Osteoblast (primary cell): ENCODE measurements around the gene SMAD7. TPM values are rescaled to one million over a fixed set of nuclear protein-coding genes. Genes with fewer than 3 reads are reported as not detected.

Experiments used
- DNase-seq: peaks from one replicate; pipeline ENCODE4 v3.0.0; 2011; ENCODE audit warnings: low spot score, mixed read lengths; ENCODE audit not compliant: insufficient read length; ENCODE audit errors: missing footprints
- H2AFZ ChIP-seq: 2 replicates; pipeline ENCODE4 v1.6.0; 2011; ENCODE audit warnings: mild to moderate bottlenecking, low read length
- H3K27ac ChIP-seq: 2 replicates; pipeline ENCODE4 v1.5.1; 2011; ENCODE audit warnings: mild to moderate bottlenecking, low read depth, low read length, moderate library complexity
- H3K27me3 ChIP-seq: 2 replicates; pipeline ENCODE4 v1.6.0; 2012; ENCODE audit warnings: mild to moderate bottlenecking, control low read depth, inconsistent platforms, low read length, moderate library complexity; ENCODE audit not compliant: insufficient read depth
- H3K36me3 ChIP-seq: 2 replicates; pipeline ENCODE4 v1.5.1; 2011; ENCODE audit warnings: mild to moderate bottlenecking, low read length, control low read depth, moderate library complexity; ENCODE audit not compliant: insufficient read depth
- H3K4me1 ChIP-seq: 2 replicates; pipeline ENCODE4 v1.5.1; 2011; ENCODE audit warnings: mild to moderate bottlenecking, low read length, control low read depth, moderate library complexity; ENCODE audit not compliant: insufficient read depth
- H3K4me2 ChIP-seq: 2 replicates; pipeline ENCODE4 v1.6.0; 2011; ENCODE audit warnings: mild to moderate bottlenecking, low read length; ENCODE audit not compliant: insufficient read depth
- H3K4me3 ChIP-seq: fragments of 200-600 bp; sonication (generic); 3 replicates; pipeline ENCODE4 v1.5.1; 2012; ENCODE audit warnings: mild to moderate bottlenecking, low read length, inconsistent platforms; ENCODE audit not compliant: insufficient read depth
- H3K79me2 ChIP-seq: 2 replicates; pipeline ENCODE4 v1.6.0; 2012; ENCODE audit warnings: mild to moderate bottlenecking, low read length, control low read depth, inconsistent platforms; ENCODE audit not compliant: insufficient read depth
- H3K9me3 ChIP-seq: 2 replicates; pipeline ENCODE4 v1.5.1; 2011; ENCODE audit warnings: low read depth, low read length, control low read depth
- H4K20me1 ChIP-seq: 2 replicates; pipeline ENCODE4 v1.6.0; 2012; ENCODE audit warnings: mild to moderate bottlenecking, low read length, control low read depth; ENCODE audit not compliant: insufficient read depth
- total RNA-seq: library from RNA; depleted of rRNA; stranded (reverse); fragments of >200 nt; gene quantifications from 2 replicates; pipeline ENCODE4 v1.2.3, GENCODE V29; 2012
- TF ChIP-seq, protein P1 (sequence below): IDR thresholded peaks from 2 replicates; pipeline ENCODE4 v1.5.1; 2011; ENCODE audit warnings: mild to moderate bottlenecking, low read depth, low read length, moderate library complexity; ENCODE audit errors: extremely low read depth

SMAD7 gene
- total RNA-seq, 1 donor: 76.0 TPM

- peak; percentile 74 for DNase-seq
These were observed 65.4 kb downstream of the SMAD7 start for GRCh38 chr18:48885266-48885923.

DNA sequence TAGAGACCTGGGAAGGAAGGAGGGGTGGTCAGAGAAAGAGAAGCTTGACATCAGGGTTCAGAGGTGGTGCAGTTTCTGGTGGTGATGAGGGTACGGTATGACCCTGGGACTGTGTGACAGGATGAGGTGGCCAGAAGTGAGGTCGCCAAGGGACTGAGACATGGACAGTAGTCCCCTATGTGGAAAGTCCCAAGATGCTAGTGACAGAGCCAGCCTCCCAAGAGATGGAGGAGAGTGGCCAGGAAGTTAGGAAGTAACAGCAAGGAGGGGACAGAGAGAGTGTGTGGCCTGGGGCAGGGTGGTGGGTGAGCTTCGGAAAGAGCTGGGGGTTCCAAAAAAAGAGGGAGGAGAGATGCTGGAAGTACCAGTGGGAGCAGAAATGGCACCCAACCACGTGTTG, 66.0 kb downstream of the SMAD7 start:
- no peak overlapping the region for H2AFZ ChIP-seq
- no peaks in the 10 kb centered on the region for H3K9me3 ChIP-seq
- no peaks in the 10 kb centered on the region for H3K79me2 ChIP-seq
- H3K36me3 ChIP-seq: no peaks in the 10 kb centered on the region
- no peaks in the 10 kb centered on the region for H3K27me3 ChIP-seq
- TF ChIP-seq, protein P1, sequence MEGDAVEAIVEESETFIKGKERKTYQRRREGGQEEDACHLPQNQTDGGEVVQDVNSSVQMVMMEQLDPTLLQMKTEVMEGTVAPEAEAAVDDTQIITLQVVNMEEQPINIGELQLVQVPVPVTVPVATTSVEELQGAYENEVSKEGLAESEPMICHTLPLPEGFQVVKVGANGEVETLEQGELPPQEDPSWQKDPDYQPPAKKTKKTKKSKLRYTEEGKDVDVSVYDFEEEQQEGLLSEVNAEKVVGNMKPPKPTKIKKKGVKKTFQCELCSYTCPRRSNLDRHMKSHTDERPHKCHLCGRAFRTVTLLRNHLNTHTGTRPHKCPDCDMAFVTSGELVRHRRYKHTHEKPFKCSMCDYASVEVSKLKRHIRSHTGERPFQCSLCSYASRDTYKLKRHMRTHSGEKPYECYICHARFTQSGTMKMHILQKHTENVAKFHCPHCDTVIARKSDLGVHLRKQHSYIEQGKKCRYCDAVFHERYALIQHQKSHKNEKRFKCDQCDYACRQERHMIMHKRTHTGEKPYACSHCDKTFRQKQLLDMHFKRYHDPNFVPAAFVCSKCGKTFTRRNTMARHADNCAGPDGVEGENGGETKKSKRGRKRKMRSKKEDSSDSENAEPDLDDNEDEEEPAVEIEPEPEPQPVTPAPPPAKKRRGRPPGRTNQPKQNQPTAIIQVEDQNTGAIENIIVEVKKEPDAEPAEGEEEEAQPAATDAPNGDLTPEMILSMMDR: no peak
- DNase-seq: peak; percentile 57
- no peak overlapping the region for H3K4me3 ChIP-seq
- H3K4me2 ChIP-seq: no peak overlapping the region
- no peak overlapping the region for H3K27ac ChIP-seq
- no peaks in the 10 kb centered on the region for H3K4me1 ChIP-seq
- no peaks in the 10 kb centered on the region for H4K20me1 ChIP-seq

More at GRCh38 chr18:48885266-48885923, 65.4 kb downstream of the SMAD7 start:
- Histone ChIP-seq H3K36me3 (no peaks in the 10 kb centered on the region), H3K79me2 (no peaks in the 10 kb centered on the region), H3K27me3 (no peaks in the 10 kb centered on the region), H3K4me3 (no peak overlapping the region), H4K20me1 (no peaks in the 10 kb centered on the region), H3K4me1 (no peaks in the 10 kb centered on the region), H3K9me3 (no peaks in the 10 kb centered on the region), H3K27ac (no peak overlapping the region), H2AFZ (no peak overlapping the region), H3K4me2 (no peak overlapping the region)
- TF ChIP-seq, protein P1: no peak

GRCh38 chr18:48884306-48884705, 66.5 kb downstream of the SMAD7 start:
- no peaks in the 10 kb centered on the region for H3K36me3 ChIP-seq
- no peaks in the 10 kb centered on the region for H3K27me3 ChIP-seq
- H3K9me3 ChIP-seq: no peaks in the 10 kb centered on the region
- H3K79me2 ChIP-seq: no peaks in the 10 kb centered on the region
- no peaks in the 10 kb centered on the region for H3K4me1 ChIP-seq
- H3K4me2 ChIP-seq: no peak overlapping the region
- no peak overlapping the region for H2AFZ ChIP-seq
- H3K4me3 ChIP-seq: no peak overlapping the region
- H3K27ac ChIP-seq: no peak overlapping the region
- no peak for DNase-seq
- TF ChIP-seq, protein P1: no peak
- H4K20me1 ChIP-seq: no peaks in the 10 kb centered on the region

DNA sequence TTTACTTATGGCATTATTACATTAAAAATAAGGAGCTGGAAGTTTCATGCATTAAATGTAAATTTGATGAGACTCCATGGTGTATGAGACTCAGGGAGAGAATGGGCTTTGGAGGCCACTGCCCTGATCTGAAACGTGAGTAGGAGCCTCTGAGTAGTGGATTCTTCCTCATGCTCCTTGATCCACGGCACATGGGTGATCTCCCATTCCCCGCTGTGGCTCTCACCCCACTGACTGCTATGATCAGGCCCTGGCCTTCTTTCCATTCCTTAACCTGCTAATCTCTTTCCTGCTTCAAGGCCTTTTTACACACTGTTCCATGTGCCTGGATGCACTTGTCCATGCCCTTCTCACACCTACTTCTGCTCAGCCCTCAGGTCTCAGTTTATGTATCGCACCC, 68.4 kb downstream of the SMAD7 start:
- Histone ChIP-seq H3K79me2 (no peaks in the 10 kb centered on the region), H3K9me3 (no peaks in the 10 kb centered on the region), H3K4me1 (peaks cover 2% of the 10 kb centered on the region), H2AFZ (no peak overlapping the region), H3K4me2 (no peak overlapping the region), H3K27me3 (no peaks in the 10 kb centered on the region), H3K4me3 (no peak overlapping the region), H3K27ac (no peak overlapping the region), H4K20me1 (no peaks in the 10 kb centered on the region), H3K36me3 (no peaks in the 10 kb centered on the region)
- TF ChIP-seq, protein P1: no peak
- DNase-seq: peak; percentile 34
